LNCAP (cell line): ENCODE measurements around the gene DAPK3.

ENCODE experiments used
- TF ChIP-seq, protein P1 (sequence below): fragments of 450-650 bp; IDR thresholded peaks from 2 replicates; pipeline ENCODE4 v1.5.1; 2017; ENCODE audit warnings: mild to moderate bottlenecking

The DAPK3 gene

DNA sequence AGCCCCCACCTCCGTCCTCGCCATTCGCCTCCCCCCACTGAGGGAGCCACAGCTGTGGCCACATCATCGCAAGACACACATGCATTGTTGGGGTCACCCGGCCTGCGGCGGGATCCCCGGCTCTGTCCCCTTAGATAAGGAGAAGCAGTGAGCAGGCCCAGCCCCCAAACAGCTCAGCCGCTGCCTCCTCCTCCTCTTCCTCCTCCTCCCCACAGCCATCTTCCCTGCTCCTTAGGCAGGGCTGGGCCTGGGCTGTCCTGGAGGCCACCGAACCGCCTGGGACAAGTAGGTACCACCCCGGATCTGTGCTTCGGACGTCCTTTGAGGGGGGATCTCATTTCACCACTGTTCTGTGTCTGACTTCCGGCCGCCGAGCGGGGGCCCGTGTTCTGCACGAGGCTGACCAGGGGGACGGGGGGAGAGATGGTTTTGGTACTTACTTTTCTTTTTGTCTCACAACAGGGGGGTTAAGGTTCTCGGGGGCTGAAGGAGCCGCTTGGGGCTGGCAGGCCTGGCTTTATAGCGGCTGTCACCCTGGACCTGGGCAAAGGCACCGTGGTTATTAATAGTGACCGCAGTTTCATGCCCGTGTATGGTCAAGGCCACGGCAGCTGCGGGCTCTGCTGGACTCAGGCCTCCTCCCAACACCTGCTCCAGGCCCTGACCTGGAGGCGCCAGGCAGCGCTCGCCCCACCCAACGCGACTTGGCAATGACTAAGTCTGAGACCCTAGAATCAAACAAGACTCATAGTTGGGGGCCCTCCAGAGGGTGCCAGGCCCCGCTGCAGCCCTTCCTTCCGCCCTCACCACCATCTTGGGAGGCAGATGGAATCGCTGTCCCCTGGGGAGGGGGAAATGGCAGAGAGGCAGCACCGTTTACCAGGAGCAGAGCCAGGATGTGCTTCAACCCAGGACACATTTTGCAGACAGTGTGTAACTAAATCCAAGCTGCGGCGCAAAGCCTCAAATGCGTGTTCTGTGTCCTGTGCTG, 19.7 kb downstream of the DAPK3 start:
- TF ChIP-seq, protein P1, sequence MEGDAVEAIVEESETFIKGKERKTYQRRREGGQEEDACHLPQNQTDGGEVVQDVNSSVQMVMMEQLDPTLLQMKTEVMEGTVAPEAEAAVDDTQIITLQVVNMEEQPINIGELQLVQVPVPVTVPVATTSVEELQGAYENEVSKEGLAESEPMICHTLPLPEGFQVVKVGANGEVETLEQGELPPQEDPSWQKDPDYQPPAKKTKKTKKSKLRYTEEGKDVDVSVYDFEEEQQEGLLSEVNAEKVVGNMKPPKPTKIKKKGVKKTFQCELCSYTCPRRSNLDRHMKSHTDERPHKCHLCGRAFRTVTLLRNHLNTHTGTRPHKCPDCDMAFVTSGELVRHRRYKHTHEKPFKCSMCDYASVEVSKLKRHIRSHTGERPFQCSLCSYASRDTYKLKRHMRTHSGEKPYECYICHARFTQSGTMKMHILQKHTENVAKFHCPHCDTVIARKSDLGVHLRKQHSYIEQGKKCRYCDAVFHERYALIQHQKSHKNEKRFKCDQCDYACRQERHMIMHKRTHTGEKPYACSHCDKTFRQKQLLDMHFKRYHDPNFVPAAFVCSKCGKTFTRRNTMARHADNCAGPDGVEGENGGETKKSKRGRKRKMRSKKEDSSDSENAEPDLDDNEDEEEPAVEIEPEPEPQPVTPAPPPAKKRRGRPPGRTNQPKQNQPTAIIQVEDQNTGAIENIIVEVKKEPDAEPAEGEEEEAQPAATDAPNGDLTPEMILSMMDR = no peak

DNA sequence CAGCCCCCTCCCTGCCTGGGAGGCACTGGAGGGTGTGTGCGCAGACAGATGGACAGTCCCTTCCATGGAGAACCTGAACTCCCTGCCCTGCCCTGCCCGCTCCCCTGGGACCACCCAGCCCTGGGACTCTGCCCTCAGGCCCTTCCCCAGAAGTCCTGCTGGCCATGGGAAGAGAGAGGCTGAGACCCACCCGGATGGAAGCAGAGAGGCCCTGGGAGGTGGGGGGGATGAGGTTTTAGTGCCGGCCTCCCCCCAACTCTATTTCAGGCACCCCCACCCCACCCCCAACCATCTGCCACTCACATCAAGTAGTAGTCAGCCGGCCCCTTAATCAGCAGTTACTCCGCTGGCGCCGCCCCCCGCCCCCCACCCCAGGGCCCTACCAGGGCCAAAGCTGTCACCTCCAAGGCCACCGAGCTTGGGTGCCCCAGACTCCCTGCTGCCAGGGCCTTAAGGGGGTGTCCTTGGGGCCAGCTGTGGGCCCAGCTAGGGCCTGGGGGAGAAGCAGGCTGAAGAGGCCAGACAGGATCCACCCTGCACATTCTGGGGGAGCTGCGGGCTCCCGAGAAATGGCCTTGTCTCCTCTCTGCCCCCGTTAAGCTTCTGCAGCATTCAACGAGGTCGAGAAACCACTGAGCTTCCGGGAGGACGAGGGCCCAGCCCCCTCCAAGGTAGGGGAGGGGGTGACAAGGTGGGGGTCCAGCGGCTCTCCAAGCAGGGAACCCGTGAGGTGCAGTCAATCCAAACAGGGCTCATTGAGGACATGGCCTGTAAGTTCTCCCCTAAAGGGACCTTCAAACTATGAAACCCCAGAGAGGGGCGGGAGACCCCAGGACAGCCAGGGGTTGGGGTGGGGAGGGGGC, 20.7 kb downstream of the DAPK3 start:
- TF ChIP-seq, protein P1 = no peak

- TF ChIP-seq, protein P1 = no peak
Observed at GRCh38 chr19:3949294-3949693, 21.6 kb downstream of the DAPK3 start.

DNA sequence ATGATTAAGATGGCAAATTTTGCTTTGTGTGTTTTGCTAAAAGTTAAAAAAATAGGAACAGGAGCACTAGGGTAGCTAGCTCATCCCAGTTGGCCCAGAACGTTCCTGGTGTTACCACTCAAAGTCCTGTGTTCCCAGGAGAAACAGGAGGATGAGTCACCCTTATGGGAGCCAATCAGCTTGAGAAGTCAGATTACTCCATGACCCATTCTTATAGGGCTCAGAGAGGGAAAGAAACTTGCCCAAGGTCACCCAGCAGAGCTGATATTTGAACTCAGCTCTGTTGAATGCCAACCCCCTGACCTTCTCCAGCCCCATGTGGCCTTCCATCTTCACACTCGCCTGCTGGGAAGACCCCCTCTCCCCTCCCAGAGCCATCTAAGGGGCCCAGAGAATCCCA, 25.1 kb downstream of the DAPK3 start:
- TF ChIP-seq, protein P1 = no peak

DNA sequence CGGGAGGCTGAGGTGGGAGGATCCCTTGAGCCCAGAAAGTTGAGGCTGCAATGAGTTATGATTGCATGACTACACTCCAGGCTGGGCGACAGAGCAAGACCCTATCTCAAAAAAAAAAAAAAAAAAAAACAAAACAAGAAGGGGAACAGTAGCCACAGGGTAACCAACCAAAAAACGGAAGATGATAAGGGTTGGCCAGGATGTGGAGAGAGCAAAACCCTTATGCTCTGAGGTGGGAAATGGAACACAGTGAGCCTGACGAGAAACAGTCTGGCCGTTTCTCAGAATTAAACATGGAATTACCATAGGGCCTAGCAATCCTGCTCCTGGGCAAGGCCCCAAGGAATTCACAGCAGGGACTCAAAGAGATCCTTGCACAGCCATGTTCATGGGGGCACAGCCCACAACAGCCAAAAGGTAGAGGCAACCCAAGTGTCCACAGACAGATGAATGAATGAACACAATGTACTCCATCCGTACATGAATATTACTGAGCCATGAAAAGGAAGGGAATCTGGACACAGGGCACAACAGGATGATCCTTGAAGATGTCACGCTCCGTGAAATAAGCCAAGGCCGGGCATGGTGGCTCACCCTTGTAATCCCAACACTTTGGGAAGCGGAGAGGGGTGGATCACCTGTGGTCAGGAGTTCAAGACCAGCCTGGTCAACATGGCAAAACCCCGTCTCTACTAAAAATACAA, 26.7 kb downstream of the DAPK3 start:
- TF ChIP-seq, protein P1 = no peak

- TF ChIP-seq, protein P1 = no peak
Observed at GRCh38 chr19:3942790-3943409, 28.0 kb downstream of the DAPK3 start.
